Hematopoietic multipotent progenitor cell treated with erythropoietin and hydrocortisone succinate and interleukin-3 and kit ligand, for 17 days (in vitro differentiated cells): ENCODE results near the gene PPFIBP1.
"Not testable (repeated sequence)": the region's sequence is repeated elsewhere in the genome, so short reads cannot be mapped to it uniquely, and the experiment has no call there.

Experiments used
- DNase-seq: peaks from one replicate; pipeline ENCODE4 v3.0.0-alpha.2; 2015; ENCODE audit warnings: low spot score

PPFIBP1 gene

DNA sequence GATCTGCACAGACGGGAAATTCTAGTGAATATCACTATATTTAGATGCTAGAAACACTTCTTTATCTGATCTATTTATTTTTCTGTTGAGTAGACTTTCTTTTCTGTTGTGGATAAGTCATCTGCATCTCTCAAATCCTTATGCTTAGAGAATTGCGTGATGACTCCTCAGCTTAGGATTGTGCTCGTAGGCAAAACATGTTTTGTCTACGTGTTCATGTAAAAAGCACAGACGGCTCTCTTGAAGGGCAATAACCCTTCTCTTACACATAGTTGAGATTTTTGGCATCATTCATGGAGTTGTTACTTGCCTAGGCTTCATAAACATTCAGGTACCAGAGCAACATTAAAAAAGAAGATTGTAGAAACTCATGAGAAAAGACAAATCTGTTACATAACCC is 18.6 kb downstream of the PPFIBP1 start:
- no peak for DNase-seq

DNA sequence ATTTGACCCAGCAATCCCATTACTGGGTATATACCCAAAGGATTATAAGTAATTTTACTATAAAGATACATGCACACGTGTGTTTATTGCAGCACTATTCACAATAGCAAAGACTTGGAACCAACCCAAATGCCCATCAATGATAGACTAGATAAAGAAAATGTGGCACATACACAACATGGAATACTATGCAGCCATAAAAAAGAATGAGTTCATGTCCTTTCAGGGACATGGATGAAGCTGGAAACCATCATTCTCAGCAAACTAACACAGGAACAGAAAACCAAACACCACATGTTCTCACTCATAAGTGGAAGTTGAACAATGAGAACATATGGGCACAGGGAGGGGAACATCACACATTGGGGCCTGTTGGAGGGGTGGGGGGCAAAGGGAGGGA is 20.9 kb downstream of the PPFIBP1 start:
- DNase-seq = not testable (repeated sequence)

DNA sequence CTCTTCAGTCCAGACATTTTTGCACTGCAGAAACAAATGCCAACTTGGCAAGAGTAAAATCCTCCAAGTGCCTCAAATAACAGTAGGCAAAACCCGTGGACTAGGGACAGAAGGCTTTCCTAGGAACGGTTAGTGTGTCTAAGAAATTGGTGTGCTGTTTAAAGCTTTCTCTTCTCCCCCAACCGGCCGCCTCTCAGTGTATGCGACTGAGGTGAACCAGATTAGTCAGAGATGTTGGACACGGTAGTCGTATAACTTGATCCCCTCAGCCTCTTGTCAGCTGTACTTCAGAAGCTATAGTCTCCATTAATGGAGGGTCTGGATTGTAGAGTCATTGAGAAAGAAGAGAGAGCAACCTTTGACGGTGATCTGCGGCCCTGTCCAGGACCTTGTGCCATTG is 21.7 kb downstream of the PPFIBP1 start:
- DNase-seq = no peak

DNA sequence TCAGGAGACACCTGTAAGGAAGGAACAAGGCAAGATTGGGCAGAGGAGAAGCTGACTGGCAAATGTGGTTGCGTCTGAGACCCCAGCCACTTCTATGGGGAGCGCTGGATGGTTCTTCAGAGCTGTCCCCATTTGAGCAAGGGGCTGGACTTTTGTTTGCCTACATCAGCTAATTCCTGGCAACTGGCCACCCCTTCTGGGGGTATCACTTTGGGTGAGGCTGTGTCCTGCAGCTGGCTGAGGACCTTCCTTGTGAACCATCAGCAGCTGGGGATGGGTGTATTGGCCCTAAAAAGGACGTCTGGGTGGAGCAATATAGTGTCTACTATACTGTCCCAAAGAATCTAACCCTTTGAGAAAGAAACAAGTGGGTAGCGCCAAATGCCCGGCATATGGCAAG is 23.6 kb downstream of the PPFIBP1 start:
- DNase-seq = no peak

DNA sequence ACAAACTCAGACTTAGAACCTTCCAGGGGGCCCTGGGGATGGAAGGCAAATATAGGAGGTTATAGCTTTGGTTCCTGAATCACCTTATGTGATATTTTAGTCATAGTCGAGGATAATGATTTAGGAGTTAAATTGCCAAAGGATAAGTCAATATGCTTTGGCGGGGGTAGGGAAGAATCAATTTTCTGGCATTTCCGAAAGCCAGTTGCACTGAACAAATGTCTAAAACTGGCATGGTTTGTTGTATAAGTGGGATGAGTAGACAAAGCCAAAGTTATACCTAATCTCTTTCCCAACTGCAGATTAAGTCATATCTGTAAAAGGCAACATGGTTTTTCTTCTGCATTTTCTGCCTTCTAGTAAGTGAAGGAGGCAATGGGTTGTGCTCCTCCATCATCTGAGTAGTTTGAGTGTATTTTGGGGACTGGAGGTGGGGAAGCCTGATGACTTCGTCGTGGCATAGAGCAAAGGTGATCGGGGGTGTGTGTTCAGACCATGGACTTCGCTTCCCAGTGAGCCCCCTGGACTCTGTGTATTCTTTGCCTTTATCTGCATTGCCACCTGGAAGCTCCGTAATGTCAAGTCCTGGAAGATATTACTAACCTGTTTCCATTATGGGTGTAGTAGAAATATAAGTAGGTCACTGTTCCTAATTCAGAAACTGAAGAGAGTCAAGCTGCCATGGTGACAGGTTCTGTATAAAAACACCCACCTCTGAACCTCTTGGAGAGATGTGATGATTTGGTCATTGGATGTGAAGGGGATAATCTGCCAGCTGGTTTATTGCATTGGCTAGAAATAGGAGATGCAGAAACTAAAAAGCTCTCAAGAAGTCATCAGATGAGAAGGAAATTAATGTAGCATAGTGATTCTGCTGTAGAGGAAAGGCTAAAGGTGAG is 24.5 kb downstream of the PPFIBP1 start:
- no peak for DNase-seq

DNA sequence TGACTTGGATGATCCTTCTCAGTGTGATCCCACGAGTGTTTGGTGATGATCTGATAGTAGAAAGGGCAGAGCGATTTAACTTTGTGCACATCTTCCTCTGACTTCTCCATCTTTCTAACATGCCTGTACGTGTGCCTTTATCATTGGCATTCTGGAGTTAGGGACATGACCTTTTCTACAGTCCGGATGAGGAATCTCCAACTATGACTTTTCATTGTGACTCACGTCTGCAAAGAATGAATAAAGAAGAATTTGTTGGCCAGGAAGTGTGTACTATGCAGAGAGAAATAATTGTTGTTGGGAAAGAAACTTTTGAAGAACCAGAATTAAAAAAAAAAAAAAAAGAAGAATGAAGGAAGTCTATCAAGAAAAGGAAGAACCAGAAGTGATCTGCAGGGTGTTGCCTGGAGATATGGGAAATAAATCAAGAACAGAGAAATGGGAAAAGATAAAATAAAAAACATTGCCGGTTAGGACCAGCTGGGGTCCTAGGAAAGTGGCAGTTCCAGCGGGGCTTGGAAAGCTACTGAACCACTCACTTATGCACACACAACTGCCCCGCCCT is 25.3 kb downstream of the PPFIBP1 start:
- no peak for DNase-seq

DNA sequence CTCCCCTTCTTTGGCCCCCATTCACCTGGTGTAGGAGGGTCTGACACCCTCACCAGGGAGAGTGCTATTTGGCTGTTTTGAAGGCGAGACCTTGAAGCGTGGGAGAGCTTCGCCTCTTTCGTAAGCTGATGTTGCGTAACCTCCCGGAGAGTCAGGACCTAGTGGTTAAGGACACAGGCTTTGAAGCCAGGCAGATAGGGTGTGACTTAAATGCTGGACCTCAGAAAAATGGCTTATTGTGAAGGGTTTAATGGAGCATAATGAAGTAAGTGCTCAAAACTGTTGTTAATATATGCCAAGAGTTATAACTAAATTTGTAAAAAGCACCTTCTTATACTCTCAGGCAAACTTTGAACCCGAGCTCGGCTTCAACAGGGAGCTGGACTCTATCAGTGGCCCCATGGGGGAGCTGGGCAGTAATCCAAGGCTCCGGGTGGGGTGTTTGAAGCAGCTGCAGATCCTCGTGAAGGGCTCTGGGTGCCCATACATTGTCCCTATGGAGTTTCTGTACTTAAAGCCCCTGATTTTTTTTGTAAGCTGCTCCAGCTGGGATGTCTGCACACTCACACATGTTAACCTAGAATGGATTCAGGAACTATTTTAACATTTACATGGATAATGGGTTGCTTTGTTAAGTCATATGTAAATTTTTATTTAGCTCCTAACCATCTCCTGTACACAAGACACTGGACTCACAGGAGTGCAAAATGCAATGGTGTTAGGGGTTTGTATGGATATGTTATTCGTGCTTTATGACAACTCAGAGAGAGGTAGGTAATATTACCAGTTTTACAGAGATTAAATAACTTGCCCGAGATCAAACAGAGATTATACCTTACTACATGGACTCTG is 26.0 kb downstream of the PPFIBP1 start:
- no peak for DNase-seq

DNA sequence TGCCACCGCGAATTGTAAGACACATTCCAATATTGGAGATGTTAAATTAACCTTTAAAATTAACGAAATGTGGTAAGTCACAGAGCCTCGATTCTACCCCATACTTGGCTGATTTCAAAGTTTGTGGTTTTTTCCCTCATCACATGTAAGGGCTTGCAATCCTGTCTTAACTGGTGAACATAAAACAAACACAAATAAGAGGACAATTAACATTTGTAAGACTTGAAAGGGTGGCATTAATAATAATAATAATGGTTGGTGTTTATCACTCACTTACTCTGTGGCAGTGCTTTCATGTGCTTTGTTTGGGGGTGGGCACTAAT is 26.6 kb downstream of the PPFIBP1 start:
- no peak for DNase-seq

DNA sequence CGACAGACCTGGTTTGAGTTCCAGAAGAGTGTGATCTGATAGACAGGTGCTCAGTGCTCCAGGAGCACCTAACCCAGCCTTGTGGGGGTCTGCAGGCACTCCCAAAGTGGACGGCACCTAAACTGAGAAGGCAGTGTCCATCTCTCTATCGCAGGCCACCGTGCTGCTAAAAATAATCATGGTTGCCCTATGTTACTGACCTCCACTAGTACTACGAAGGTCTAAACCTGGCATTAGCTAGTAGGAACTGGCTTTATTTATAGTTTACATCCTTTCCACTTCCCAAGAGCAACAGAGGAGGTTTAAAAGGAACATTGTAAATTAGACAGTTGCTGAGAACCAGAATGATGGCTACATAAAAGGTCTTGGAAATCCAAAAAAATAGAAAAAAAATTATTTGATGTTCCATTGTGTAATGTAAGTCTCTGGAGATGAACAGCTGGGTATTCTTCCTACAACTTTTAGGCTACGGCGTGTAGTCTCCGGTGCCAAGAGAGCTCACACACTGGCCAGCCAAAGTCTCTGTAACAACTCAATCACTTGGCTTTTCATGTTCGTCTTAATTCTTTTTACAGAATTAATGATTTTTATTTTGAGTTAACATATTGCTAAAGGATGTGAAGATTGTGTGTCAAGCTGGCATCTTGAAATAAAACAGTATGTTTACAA is 27.3 kb downstream of the PPFIBP1 start:
- DNase-seq = no peak

DNA sequence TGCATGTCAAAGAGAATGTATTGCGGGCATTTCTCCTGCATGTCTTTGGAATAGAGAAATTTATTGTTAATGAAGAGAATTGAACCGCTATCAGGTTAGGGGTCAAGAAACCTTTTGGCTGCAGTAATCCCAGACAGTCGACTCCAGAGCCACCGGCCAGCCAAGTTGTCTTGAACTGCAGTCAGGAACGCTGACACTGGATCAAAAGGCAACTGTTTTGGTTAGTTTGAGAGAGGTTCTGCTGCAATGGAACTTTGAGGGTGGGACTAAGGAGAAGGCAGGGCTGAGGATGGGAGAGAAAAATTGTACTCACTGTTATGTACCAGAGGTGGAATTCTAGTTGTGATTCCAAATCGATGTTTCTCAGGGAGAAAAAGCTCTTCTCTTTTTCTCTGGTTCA is 28.2 kb downstream of the PPFIBP1 start:
- no peak for DNase-seq

DNA sequence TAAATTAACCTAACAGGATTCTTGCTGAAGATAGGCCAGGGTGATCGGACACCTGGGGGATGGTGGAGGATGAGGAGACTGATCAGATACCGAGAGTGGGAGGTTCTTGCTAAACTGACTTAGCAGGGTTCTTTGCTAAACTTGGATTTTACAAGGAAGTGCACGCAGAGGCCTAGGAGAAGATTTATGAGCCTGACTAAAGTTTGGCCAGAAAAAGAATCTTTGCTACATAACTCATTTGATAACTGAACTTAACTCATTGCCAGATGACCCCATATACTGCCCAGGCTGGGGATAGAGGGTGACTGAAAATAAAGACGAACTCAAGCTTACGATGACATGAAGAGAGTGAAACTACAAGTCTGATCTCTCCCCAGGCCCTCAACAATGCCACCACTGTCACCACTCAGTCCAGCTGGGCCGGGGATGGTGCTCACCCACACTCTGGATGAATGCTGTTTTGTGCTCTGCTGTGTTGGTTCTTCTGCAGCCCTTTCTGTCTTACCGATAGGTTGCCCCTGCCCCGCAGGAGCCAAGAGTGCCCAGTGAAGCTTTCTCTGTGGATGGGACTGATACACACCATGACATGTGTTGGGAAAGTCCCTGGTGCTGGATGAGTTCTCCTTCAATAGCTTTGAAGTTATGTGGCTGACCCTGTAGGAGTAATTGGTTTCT is 29.0 kb downstream of the PPFIBP1 start:
- DNase-seq = no peak

DNA sequence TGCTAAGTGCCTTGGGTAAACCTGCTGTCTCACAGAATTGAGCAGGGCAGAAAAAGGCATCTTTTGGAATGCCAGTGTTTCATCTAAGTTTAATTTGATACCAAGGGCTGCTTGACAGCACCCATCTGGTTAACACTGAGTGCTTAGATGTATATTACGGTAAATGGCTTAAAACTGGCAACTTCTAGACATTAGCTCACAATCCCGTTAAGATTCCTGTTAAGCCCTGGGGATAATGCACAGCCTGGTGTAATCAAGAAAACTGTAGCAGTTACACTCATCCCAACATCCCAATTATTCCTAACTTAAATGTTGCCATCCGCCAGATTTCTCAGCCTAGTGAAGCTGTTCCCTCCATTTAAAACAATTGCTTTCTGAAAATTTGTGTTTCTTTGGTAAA is 29.9 kb downstream of the PPFIBP1 start:
- no peak for DNase-seq

DNA sequence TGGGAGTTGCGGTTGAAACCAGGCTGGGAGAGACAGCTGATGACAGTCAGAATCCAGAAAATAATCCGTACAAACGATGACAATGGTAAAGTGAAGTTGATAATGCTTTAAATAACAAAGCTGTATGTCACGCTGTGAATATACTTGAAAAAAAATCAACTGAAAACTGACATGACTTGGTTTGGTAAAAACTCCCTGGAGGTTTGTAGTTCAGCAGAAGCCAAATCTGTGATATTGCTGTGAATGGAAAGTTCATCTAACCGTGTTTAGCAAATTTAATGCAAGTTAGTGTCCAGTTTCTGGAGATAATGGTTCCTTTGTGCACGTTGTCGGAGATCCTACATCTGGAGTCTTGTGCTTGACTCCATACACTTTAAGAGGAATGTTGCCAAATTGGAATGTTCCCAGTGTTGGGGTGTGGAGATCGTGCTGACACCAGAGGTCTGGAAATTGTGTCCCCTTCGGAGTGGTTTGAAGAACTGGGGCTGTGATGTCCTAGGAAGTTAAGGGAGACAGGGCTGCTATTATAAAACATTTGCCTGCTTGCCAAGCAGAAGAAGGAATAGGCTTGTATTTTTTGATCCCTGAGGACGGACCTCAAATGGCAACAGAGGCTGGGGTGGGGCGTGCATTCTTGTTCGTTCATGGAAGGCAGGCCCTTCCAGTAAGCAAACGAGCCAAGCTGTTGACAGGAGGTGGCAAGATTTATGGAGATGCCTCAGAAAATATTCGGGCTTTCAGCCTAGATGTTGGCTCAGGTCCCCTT is 30.6 kb downstream of the PPFIBP1 start:
- no peak for DNase-seq

DNA sequence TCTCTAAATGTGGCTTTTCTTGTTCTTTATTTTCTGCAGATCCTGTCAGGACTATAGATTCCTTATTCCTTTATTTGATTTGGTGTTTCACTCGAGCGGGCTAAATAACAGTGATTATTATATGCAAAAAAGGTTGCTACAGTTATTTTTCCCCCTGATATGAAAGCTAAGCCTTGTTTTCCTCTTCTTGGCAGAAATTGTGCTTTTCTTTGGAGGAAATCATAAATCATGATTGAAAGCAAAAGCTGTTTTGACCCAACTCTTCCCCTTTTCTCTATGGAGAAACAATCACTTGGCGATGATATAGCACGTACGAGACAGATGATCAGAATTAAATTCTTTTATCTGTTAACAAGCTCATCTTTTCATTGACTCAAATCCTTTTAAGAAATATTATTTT is 31.4 kb downstream of the PPFIBP1 start:
- no peak for DNase-seq

DNA sequence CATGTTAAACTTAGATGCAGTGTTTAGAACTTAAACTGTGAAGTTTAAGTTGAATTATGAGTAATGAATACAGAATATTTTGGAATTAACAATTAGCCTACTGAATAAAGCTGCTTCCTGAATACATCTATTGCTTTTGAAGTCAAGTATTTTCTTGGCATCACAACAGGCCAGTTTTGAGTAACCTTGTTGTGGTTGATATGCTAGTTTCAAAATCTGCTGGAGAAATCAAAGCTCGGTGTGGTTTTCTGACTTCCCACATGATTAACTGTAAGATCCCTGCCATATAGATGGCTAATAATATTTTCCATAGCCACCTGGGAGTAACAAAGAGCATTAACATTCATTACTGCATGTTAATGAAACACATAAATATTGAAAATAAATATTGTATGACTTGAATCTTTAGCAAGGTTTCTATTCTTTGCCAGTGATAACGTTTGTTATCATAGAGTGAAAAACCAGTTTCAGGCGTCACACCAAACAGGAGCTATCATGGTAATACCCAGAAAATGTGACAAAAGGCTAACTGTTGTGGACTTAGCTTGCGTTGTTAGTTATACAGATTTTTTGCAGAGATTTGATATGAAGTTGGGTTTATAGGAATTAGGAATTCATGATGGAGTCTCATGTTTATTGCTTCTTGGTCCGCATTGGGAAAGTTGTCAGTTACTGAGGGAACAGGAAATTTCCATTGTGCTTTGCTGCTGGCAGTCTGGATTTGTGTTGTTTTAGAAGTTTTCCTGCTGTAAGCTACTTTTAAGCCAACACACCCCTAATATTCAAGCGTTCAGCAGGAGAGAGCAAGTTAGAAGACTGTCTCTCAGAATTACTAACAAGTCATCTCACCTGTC is 32.1 kb downstream of the PPFIBP1 start:
- DNase-seq = no peak

DNA sequence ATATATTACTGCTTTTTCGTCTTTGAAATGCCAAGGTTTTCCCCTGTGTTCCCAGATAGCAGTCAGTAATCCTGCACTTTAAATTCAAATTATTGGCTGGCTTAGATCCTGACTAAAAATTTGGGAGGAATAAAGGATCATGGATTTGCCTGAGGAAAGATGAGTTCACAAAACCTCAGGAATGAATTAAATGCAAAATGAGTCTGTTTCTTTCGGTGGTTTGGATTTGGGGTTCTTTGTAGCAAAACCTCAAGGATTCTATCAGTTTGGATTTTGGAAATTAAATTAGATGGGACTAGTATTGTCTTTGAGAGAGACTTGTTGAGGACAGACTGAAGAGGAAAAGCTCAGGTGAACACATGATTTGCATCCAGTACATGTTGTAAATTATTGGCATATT is 36.1 kb downstream of the PPFIBP1 start:
- no peak for DNase-seq

DNA sequence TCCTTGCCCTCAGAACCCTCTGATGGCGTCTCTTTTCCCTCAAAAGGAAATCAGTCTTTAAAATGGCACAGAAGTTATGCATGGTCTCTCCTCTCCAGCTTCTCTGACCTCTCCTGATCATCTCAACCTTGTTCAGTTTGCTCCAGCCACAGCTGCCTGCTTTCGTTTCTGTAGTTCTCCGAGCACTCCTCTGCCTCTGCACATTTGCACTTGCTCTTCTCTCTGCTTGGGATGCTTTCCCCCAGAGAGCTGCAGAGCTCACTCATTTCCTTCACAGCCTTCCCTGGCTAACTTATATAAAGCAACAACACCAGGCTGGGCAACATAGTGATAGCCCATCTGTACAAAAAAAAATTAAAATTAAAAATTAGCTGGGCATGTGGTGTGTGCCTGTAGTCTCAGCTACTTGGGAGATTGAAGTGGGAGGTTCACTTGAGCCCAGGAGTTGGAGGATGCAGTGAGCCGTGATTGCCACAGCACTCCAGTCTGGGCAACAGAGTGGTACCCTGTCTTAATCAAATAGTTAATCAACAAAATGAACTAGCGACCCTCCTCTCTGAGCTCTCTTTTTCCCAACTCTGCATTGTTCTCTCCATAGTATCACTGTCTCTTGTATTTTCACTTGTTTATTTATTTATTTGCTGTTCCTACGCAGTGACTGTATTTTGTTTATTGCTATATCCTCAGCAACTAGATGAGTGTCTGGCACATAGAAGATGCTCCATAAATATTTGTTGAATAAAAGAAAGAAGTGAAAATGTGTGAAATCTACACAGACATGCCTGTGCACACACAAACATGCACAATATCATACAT is 37.7 kb downstream of the PPFIBP1 start:
- no peak for DNase-seq

DNA sequence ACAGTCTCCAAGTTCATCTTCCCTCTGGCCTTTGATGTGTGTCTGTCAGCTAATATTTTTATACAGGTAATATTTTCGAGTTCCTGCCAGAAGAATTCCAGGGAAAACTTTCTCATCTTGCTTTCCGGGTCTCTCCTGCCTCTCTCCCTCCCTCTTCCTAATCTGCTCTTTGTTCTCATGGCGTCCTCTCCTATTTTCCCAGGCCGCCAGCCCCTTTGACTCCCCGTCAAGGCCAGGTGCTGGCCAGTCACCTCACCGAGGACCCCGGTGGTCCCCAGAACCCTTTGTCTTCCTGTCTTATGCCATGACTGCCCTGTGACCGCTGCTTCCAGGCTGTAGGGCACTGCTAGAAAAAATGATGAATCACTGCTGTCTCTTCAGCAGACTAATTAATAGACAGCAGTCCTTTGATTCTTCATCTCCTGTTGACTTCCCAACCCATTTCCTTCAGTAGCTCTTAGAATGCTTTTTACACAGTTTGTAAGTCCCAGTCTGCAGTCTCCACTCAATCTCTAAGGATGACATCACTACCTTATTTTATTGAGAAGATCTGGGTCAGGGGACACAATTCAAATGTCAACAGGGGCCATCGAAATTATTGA is 40.7 kb downstream of the PPFIBP1 start:
- DNase-seq = no peak

DNA sequence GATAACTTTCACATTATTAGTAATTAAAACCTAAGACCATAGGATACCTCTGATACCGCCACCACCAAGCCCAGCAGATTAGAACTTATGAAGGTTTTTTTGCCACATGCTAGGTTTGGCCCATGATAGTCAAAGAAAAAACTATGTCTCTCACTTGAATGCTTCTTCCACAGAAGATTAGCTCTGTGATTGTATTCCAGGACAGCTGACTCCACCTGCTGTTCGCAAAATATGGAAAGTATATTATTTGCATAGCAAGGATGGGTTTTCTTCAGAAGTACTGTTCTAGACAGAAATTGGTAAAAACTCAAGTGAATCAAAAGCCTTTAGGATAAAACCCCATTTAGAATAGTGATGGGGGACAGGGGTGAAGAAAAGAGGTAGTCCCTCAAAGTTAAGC is 42.2 kb downstream of the PPFIBP1 start:
- DNase-seq = no peak
